HG02759 (cell line): ENCODE data around the gene TBX18.
A peak's percentile ranks its signal among the peaks of the same experiment; 100 is the strongest.

Experiments used
- ATAC-seq: cut with Tn5 transposase; IDR thresholded peaks from one replicate; pipeline ENCODE4 v1.9.1; 2021; ENCODE audit warnings: mild to moderate bottlenecking, moderate library complexity; ENCODE audit not compliant: unreplicated experiment

TBX18 gene

GRCh38 chr6:84773431-84774156, 9.2 kb upstream of the TBX18 start:
- ATAC-seq: no peak

GRCh38 chr6:84773133-84773430, 8.7 kb upstream of the TBX18 start:
- no peak for ATAC-seq

GRCh38 chr6:84772428-84773132, 8.2 kb upstream of the TBX18 start:
- no peak for ATAC-seq

- ATAC-seq: no peak
Measured at GRCh38 chr6:84771756-84772356, 7.5 kb upstream of the TBX18 start.

- no peak for ATAC-seq
Measured at GRCh38 chr6:84771125-84771755, 6.8 kb upstream of the TBX18 start.

GRCh38 chr6:84770521-84770920, 6.1 kb upstream of the TBX18 start:
- no peak for ATAC-seq

- no peak for ATAC-seq
Measured at GRCh38 chr6:84769306-84769705, 4.9 kb upstream of the TBX18 start.

- no peak for ATAC-seq
Measured at GRCh38 chr6:84768442-84769174, 4.2 kb upstream of the TBX18 start.

- no peak for ATAC-seq
Measured at GRCh38 chr6:84767526-84768201, 3.3 kb upstream of the TBX18 start.

- ATAC-seq: no peak
Measured at GRCh38 chr6:84766799-84767525, 2.6 kb upstream of the TBX18 start.

- ATAC-seq: no peak
Measured at GRCh38 chr6:84766118-84766798, 1.9 kb upstream of the TBX18 start.

- ATAC-seq: peak; percentile 22
Measured at GRCh38 chr6:84763886-84764331, 489 bp downstream of the TBX18 start.

GRCh38 chr6:84763003-84763885, 1.2 kb downstream of the TBX18 start:
- ATAC-seq: peak; percentile 36

- no peak for ATAC-seq
Measured at GRCh38 chr6:84762220-84763002, 2.0 kb downstream of the TBX18 start.

- no peak for ATAC-seq
Measured at GRCh38 chr6:84758486-84758885, 5.9 kb downstream of the TBX18 start.

- ATAC-seq: no peak
Measured at GRCh38 chr6:84756877-84757276, 7.5 kb downstream of the TBX18 start.

- ATAC-seq: no peak
Measured at GRCh38 chr6:84756466-84756865, 7.9 kb downstream of the TBX18 start.

GRCh38 chr6:84753173-84753572, 11.2 kb downstream of the TBX18 start:
- no peak for ATAC-seq
